GM21526 (cell line): ENCODE measurements around the gene SKAP1.
"Not testable (repeated sequence)": the region's sequence is repeated elsewhere in the genome, so short reads cannot be mapped to it uniquely, and the experiment has no call there.

Source experiments
- ATAC-seq: cut with Tn5 transposase; IDR thresholded peaks from one replicate; pipeline ENCODE4 v1.9.1; 2021; ENCODE audit warnings: moderate library complexity; ENCODE audit not compliant: unreplicated experiment, low FRiP score

The SKAP1 gene

DNA sequence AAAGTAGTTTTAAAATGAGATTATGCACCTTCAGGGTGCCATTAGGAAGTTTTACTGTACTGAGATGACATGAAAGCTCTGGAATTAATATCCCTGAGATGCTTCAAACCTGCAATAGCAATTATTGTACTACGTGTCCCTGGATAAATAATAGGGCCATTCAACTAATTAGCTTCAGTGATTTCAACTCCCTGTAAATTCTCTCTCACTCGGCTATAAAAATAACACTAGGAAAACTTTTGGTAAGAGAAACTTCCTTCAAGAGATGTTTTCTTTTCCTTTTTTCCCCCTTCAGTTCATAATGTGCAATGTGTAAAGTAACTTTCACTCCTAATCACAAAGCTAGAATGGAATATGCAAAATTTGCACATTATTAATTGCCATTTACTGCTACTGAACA lies 176.0 kb downstream of the SKAP1 start:
- no peak for ATAC-seq

DNA sequence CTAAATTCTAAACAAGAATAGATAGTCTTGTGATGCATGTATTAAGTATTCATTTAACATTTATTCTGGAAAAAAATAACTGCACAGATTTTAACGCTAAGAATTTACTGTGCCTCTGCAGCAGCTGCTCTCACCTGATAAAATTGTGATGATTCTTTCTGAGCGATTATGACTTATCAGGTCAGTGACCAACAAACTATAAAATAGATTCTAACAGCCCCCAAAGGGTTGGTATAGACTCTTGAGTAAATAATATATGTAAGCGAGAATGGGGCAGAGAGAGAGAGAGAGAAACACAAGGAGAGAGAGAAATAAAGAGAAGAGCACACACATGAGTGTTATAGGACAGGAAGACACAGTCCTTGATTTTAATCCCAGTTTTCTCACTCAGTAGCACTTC lies 178.1 kb downstream of the SKAP1 start:
- no peak for ATAC-seq

DNA sequence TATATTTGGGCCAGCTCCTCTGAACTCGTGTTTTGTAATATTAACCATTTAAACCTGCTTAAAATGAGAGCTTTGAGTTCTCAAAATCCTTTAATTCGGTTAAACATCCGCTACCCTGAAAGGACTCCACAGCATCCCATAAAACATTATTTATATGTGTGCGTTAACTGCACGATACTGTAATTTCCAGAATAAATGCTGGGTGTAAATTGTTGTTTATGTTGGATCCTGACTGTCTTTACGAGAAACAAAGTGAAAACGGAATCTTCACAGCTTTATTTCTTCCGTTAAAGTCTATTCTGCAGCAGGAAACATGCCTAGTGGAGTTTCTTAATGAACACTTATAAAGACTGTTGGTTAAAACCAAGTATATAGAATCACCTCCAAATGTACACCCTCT lies 179.1 kb downstream of the SKAP1 start:
- no peak for ATAC-seq

DNA sequence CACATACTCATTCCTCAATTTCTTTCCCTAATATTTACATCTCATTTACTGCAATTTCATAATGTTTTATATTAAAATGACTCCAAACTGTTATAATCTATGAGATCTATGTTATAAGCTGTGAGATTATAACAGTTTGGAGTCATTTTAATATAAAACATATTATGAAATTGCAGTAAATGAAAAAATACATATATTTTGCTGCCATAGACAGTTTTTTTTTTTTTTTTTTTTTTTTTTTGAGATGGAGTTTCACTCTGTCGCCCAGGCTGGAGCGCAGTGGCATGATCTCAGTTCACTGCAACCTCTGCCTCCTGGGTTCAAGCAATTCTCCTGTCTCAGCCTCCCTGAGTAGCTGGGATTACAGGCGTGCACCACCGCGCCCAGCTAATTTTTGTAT lies 180.0 kb downstream of the SKAP1 start:
- not testable (repeated sequence) for ATAC-seq

DNA sequence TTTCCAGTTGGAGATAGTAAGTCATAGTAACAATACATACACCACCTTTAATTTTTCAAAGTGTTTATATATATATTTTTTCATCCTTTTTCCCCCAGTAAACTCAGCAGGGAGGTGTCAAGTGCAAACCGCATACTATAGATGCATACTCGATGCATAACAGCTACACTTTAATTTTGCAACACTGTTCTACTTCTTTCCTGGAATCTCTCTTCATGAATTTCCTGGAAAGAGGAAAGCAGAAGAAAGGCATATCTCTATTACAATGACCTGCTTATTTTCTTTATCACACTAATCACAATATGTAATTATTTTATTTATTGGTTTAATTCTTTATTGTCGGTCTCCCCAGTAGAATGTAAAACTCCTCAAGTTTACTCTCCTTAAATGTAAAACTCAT lies 182.4 kb downstream of the SKAP1 start:
- no peak for ATAC-seq

DNA sequence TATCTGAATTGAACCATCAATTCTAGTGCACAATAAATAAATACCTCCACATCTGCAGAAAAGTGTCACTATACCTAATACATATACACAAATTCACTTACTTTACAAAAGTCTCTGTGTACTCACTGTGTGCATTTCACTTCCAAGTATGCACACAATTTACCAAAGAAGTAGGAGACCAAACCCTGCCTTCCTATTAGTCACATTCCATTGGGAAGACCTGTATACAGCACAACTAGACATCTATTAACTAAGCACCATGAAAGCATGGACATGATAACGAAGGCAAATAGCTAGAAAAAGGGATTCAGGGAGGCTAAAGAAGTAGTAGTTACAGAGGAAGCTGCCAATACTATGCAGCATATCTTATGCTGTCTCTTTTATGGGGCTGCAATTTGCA lies 183.0 kb downstream of the SKAP1 start:
- no peak for ATAC-seq

DNA sequence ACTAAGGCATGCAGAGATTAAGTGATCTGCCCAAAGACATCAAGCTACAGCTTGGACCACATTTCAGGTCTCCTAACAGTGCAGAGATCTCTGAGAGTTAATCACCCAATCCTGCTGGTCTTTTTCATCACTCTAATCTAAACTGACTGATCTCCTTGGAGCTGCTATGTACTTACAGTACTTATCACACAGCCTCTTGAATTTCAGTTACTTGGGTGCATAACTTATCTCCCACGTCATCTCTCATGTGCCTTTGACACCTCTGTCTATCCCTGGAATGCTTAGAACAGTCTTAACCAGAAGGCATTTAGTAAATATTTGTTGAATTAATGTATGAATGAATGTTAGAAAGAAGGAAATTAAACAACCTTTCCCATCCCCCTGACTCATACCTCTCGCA lies 183.4 kb downstream of the SKAP1 start:
- ATAC-seq, result no peak

DNA sequence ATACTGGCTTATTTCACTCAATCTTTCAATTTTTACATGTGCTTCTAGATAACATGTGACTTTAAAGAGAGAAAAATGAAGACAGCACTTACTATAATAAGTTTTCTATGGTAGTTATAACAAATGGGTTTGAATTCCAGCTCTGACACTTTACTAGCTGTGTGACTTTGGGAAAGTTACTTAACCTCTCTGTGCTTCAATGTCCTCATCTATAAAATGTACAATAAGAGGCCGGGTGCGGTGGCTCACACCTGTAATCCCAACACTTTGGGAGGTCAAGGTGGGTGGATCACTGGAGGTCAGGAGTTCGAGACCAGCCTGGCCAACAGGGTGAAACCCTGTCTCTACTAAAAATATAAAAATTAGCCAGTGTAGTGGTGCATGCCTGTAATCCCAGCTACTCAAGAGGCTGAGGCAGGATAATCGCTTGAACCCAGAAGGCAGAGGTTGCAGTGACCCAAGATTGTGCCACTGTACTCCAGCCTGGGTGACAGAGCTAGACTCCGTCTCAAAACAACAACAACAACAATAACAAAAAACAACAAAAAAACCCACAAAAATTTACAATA lies 184.5 kb downstream of the SKAP1 start:
- ATAC-seq, result not testable (repeated sequence)

DNA sequence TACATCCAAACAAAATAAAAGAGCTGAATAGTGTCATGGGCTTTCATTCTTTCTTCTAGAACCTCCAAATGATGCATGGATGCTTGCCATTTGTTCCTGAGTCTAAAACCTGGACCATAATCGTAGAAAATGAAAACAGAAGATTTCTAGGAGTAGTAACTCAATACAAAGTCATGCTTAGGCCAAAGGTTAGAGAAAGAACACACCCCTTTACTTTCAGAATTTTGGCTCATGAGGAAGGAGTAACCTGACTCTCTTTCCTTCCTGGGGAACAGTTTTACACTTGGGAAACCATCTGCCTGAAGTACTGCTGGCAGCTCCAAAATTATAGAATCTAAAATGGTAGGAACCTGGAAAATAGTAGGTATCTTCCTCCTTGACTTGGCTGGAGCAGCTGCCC lies 185.2 kb downstream of the SKAP1 start:
- no peak for ATAC-seq

DNA sequence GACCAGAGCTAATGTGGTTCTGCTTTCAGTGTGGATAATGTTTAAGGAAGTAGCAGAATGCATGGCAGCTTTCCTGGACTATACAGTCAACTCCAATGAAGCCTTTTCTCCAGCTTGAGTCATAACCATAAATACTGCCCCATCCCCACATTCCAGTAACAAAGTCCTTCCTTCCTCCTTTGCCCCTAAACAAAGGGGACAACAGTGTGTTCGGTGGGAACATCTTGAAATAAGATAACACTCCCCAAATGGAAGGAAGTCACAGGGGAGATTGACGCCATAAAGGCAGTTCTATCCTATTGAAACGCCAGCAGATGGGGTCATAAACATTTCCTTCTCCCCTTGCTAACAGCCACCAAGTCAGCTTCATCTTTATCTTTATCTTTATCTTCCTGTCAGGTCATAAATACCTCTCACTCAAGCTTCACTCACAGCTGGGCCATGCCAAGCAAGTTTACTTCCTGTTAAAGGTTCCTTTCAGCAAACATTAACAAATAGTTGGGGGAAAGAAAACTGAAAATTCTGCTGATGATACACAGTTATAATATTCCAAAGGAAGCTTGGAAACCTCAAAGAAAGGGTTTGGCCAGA lies 185.8 kb downstream of the SKAP1 start:
- no peak for ATAC-seq

DNA sequence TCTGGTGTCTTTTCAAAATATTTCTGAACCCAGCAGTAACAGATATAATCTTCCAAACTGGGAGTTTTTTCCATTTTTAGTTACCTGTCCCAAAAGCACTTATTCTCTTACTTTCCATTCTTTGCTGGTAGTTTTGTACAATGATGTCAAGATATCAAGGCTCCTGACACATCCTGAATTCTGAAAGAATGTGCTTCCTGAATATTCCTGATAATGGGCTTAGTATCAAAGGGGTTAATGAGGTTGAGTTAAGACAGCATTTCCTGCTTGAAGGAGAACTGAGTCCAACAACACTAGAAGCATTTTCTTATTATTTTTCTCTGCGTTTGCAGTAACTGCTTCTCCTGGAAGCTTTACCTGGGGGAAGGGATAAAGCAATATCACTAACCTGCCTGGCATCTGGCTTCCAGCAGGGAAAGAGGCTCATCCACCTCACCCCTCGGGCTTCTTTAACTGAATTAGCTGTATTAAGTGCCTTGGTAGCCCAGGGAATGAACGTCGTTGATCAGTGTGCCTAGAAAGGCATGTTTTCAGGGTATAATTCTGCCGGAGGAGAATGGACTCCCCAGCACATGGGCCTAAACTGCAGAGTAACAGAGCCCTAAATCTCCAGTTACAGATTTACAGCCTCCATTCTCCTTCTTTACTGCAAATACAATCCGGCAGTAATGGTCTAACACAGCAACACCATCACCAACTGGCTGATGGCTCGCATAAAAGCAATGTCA lies 188.1 kb downstream of the SKAP1 start:
- no peak for ATAC-seq

DNA sequence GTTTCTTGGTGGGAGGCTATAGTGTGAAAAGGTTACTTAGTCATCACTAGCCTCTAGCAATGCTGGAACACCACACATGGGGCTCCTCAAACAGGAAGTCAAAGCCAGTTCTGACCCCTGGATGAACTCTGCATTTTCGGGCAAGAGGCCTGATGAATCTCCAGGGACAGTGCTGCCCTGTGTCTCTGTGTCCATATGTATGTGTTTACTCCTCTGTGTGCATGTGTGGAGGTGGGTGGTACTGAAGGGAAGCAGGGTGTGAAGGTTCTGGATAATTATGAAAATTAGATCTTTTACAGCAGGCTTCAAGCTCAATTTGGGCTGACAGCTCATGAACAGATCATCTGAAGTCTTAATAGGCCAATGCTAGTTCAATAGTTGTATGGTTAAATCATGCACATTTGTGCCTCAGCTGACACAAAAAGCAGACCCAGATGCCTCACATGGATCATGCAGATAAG lies 188.9 kb downstream of the SKAP1 start:
- ATAC-seq, result peak; percentile 82

DNA sequence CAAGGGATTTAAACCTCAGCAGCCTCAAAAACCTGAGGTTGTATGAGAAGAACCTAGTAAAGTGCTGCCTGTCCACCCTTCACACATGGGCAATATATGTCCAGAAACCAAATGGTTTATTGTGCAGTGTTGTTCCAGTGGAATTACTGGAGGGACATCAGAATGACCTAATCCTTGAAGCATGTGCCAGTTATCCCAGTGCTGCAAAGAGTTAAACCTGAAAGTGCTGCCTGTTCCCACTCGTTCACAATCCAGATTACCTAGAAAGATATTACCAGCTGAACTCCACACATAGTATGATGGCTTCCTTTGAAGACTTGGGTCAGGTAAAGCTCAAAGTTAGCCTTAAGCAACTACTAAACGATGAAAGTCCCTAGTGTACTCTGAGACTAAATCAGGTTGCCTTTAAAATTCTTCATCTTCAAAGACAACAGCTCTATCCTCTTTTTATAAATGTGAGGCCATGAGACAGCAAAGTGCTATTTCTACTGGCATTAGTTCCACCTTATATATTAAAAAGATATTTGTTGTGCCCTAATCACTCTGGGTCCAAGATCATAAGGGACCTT lies 189.4 kb downstream of the SKAP1 start:
- ATAC-seq, result no peak

DNA sequence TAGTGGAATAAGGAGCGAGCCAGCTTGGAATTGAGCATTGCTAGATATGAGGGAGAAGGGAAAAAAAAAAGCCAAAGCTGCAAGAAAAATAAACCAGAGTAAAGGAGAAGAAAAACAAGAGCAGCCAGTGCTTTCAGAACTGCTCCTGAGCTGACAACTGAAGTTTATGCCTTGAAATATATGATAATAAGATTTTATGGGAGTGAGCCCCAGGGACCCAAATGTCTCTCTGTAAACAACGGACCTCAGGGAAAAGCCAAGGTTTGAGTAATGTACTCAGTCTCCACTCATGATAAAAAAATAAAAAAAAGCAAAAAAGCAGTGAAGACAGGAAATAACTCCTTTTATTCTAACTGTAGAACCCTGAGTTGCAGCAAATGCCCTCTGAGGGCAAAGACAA lies 189.9 kb downstream of the SKAP1 start:
- no peak for ATAC-seq

DNA sequence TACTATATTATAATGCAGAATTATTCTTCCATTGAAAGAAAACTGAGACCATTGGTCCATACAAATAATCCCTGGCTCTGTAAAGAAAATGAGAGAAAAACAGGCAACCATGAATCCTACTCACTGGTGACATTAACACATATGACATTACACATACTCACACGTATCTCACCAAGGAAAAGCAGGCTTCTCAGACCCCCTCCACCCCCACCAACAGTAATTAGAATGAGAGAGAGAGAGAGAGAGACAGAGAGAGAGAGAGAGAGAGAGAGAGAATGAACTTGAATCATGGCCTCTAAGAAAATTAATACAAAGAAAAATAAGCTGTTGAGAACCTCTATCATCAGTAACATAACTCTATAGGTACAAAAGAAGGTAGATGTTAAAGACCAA lies 190.4 kb downstream of the SKAP1 start:
- ATAC-seq, result no peak

DNA sequence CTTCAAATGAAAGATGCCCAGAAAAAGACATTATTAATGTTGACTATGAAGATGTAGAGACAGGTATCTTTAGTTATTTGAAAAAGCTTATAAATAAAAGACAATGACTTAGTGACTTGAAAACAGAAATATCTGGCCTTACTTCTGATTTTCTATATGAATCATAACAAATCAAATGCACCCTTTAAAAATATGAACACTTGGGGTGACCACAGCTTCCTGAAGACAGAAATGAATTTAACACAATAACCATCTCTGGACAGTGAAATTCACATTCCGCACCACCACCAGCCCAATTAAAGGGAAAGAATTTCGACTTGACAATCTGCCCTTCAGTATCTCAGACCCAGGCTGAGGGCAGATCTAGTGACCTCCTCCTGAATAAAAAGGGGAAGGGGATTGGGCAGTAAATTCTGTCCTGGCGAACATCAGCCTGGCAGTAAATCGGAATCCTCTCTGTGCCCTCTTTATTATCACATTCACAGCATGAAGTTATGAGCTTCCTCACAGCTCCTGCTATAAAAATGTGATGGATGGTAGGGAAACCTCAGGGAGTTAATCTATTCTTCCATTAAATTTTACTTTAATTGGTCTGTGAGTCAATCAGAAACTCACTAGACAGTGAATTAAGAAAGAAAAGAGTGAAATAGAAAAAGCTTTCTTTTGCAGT lies 190.9 kb downstream of the SKAP1 start:
- no peak for ATAC-seq

DNA sequence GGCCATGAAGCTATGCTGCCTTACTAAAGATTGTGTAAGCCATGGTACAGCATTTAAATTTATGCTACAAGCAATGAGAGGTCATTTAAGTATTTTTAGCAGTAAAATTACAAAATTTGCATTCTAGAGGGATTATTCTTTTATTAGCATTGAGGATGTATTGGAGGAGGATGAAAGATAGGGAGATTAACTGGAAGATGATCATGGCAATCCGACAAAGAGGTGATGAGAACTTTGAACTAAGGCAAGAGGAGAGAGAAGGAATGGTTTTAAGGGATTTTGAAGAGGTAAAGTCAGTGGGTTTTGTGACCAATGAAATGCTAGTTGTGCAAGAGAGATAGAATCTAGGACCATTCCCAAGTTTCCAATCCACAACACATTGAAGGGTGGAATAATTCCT lies 192.6 kb downstream of the SKAP1 start:
- ATAC-seq, result no peak

DNA sequence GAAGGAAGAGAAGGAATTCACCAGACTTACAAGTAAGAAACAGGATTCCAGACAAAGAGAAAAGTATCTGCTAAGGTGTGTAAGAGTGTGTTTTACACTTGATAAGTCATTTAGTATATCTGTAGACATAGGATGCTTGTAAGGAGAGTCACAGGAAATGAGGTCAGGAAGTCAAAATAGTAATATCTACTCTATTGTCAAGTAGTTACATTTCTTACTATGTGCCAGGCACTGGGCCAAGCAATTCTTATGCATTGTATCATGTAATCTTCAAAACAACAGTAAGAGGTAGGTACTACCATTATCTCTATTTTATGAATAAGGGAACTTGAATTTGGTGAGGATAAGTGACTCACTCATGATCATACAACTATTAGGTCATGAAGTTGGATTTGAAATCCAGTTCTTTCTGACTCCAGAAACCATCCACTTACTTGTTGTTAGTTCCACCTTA lies 193.3 kb downstream of the SKAP1 start:
- no peak for ATAC-seq

DNA sequence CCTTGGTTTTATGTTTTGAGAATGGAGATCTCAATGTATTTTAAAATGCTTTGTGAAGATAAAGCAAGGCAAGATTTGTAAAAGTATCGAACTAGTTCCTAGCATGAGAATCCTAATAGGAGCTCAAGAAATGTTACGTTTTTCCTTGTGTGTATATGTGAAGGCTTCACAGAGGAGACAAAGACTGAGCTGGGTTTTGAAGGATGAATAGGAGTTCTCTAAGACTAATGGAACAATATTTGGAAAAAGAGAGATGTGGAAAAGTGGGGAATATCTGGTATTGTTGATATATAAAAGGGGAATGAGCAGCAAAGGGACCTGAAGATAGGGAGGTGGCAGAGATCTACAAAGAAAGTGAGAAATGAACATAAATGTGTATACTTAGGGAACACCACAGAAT lies 195.1 kb downstream of the SKAP1 start:
- ATAC-seq, result no peak

DNA sequence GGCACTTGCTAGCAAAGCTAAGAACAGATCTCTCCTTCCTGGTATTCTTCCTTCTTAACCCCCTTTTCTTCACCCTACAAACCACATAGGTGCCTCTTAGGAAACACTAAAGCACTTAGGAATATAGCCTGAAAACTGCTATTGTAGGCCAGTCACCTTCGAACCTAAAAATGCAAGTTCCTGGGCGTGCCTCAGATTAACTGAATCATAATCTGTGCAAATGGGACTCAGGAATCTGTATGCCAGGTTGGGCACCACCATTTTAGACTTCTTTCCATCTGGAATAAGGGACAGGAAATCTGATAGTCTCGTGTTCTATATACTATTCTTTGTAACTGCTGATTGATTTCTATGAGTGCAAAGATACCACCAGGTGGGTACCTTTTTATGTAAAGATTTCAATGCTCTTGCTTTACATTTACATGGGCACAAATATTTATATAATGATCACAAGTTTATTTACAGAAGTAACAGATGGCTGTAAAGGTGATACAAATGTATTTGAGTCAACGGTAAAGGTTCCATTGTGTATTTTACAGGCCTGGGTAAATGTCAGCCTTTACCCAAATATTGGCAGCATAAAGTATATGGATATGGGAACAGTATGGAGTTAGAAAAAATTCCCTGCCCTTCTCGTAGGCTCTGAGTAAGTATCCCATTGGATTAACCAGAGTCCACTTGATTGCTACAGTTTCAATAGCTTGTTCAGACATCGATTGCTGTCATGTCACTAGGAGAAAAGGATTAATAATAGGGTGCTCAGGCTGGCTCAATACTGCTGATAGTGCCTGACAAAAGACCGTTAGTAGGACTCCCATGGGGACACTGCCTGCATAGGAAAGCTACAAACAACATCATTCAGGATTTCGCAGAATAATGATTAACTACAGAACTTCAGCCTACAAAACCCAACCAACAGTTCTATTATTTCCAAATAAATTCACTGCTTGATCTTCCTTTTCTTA lies 197.7 kb downstream of the SKAP1 start:
- ATAC-seq, result no peak
